Measurements from ENCODE around the gene MSH4. TPM values are rescaled to one million over a fixed set of nuclear protein-coding genes. Genes with fewer than 3 reads are reported as not detected.
"Not testable (repeated sequence)": the region's sequence is repeated elsewhere in the genome, so short reads cannot be mapped to it uniquely, and the experiment has no call there.

The MSH4 gene
- total RNA-seq (under 1 TPM; 0.43 to 0.76 (median 0.59) TPM), polyA plus RNA-seq (0.16 TPM)
- long read RNA-seq, donor 1, partial matches to known transcripts: 0 of 1 reads
- long read RNA-seq, donor 1, other reads (novel, unspliced or antisense): 1 of 1 reads
- long read RNA-seq, donor 2: 0 reads
- long read RNA-seq, donor 3, partial matches to known transcripts: 1 of 6 reads
- long read RNA-seq, donor 3, other reads (novel, unspliced or antisense): 5 of 6 reads
- long read RNA-seq, donor 4: 0 reads

GRCh38 chr1:75796376-75797272 lies at the start of gene MSH4:
Gene MSH4 (plus strand): TSS chr1:75796882. CDS start chr1:75796986, 104 bp downstream.
- intact Hi-C loops (cut with DNase I): no loop called here
- WGBS: 86% methylated on average over 34 of the region's 34 CpGs
- H3K4me3 ChIP-seq (ENCODE audit: low read length): no peak within 1 kb of the TSS
- no peaks in the 10 kb centered on the region for H3K4me1 ChIP-seq (ENCODE audit: control insufficient read depth, insufficient read depth, low read length)
- peak in 2 of 3 donors; percentile 57 to 58 for DNase-seq
- H3K27ac ChIP-seq (ENCODE audit: low read length): no peak within 1 kb of the TSS
- ATAC-seq: peak; percentile 41 to 50
- no peaks in the 10 kb centered on the region for H3K9me3 ChIP-seq (ENCODE audit: control insufficient read depth, low read length)
- H3K27me3 ChIP-seq (ENCODE audit: control insufficient read depth, insufficient read depth): no peaks in the 10 kb centered on the region

DNA sequence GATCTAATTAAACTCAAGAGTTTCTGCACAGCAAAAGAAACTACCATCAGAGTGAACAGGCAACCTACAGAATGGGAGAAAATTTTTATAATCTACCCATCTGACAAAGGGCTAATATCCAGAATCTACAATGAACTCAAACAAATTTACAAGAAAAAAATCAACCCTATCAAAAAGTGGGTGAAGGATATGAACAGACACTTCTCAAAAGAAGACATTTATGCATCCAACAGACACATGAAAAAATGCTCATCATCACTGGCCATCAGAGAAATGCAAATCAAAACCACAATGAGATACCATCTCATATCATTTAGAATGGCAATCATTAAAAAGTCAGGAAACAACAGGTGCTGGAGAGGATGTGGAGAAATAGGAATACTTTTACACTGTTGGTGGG lies 39.5 kb upstream of the MSH4 start:
- H3K4me3 ChIP-seq (ENCODE audit: low read length); H3K27ac ChIP-seq (ENCODE audit: low read length); H3K27me3 ChIP-seq (ENCODE audit: control insufficient read depth, insufficient read depth); DNase-seq; H3K4me1 ChIP-seq (ENCODE audit: control insufficient read depth, insufficient read depth, low read length); intact Hi-C loops (cut with DNase I); ATAC-seq; H3K9me3 ChIP-seq (ENCODE audit: control insufficient read depth, low read length): not testable (repeated sequence)

DNA sequence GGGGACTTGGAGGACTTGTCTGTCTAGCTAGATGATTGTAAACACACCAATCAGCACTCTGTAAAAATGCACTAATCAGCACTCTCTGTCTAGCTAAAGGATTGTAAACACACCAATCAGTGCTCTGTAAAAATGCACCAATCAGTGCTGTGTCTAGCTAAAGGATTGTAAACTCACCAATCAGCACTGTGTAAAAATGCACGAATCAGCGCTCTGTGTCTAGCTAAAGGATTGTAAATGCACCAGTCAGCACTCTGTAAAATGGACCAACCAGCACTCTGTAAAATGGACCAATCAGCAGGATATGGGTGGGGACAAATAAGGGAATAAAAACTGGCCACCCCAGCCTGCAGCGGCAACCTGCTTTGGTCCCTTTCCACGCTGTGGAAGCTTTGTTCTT lies 38.1 kb upstream of the MSH4 start:
- H3K27ac ChIP-seq (ENCODE audit: low read length); H3K27me3 ChIP-seq (ENCODE audit: control insufficient read depth, insufficient read depth); ATAC-seq; H3K4me3 ChIP-seq (ENCODE audit: low read length); intact Hi-C loops (cut with DNase I); H3K9me3 ChIP-seq (ENCODE audit: control insufficient read depth, low read length); H3K4me1 ChIP-seq (ENCODE audit: control insufficient read depth, insufficient read depth, low read length); DNase-seq: not testable (repeated sequence)
- WGBS: over 99% methylated on average over 4 of the region's 4 CpGs

- DNase-seq (no peak), ATAC-seq (no peak)
- 73% methylated on average over 1 of the region's 1 CpG for WGBS
- H3K27ac ChIP-seq (ENCODE audit: low read length): no peak overlapping the region
- no peaks in the 10 kb centered on the region for H3K4me1 ChIP-seq (ENCODE audit: control insufficient read depth, insufficient read depth, low read length)
- H3K4me3 ChIP-seq (ENCODE audit: low read length): no peak overlapping the region
- H3K9me3 ChIP-seq (ENCODE audit: control insufficient read depth, low read length): no peaks in the 10 kb centered on the region
- intact Hi-C loops (cut with DNase I): no loop called here
- no peaks in the 10 kb centered on the region for H3K27me3 ChIP-seq (ENCODE audit: control insufficient read depth, insufficient read depth)
Measured at GRCh38 chr1:75764057-75764655, 32.5 kb upstream of the MSH4 start.

DNA sequence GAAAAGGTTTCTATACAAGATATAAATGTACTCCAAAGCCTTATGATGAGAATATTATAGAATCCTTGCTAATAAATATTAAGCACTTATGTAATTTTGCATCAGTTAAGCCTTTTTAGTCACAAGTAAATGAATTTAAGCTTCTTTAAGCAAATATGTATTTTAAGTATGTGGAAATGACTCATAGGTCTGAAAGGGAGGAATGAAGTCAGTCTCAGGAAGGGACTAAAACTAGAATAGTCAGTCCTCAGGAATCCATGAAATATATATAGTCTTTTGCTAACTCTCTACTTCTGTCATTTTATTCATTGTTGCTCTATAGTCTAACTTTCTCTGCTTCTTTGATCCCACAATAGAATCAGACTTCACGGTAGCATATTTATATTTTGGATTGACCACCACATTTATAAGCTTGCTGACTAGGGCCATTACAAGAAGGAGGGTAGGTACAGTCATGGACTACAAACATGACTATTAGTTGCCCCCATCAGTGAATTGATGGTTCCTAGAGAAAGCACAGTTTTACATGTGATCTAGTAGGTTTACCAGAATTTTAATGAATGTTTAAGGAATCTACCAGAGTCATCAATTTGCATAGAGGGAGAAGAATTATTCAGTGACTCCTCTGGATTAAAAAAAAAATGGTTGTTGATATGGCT lies 30.9 kb upstream of the MSH4 start:
- intact Hi-C loops (cut with DNase I): no loop called here
- Histone ChIP-seq H3K9me3 (ENCODE audit: control insufficient read depth, low read length) (no peaks in the 10 kb centered on the region), H3K4me1 (ENCODE audit: control insufficient read depth, insufficient read depth, low read length) (no peaks in the 10 kb centered on the region), H3K27me3 (ENCODE audit: control insufficient read depth, insufficient read depth) (no peaks in the 10 kb centered on the region), H3K4me3 (ENCODE audit: low read length) (no peak overlapping the region), H3K27ac (ENCODE audit: low read length) (no peak overlapping the region)
- DNase-seq: no peak
- ATAC-seq: no peak
- 79% methylated on average over 1 of the region's 1 CpG for WGBS

- H3K27me3 ChIP-seq (ENCODE audit: control insufficient read depth, insufficient read depth): no peaks in the 10 kb centered on the region
- no peak overlapping the region for H3K27ac ChIP-seq (ENCODE audit: low read length)
- no peak for DNase-seq
- WGBS: 89% methylated on average over 1 of the region's 1 CpG
- H3K4me3 ChIP-seq (ENCODE audit: low read length): no peak overlapping the region
- no peaks in the 10 kb centered on the region for H3K4me1 ChIP-seq (ENCODE audit: control insufficient read depth, insufficient read depth, low read length)
- intact Hi-C loops (cut with DNase I): no loop called here
- H3K9me3 ChIP-seq (ENCODE audit: control insufficient read depth, low read length): no peaks in the 10 kb centered on the region
- no peak for ATAC-seq
Measured at GRCh38 chr1:75768016-75768415, 28.7 kb upstream of the MSH4 start.

DNA sequence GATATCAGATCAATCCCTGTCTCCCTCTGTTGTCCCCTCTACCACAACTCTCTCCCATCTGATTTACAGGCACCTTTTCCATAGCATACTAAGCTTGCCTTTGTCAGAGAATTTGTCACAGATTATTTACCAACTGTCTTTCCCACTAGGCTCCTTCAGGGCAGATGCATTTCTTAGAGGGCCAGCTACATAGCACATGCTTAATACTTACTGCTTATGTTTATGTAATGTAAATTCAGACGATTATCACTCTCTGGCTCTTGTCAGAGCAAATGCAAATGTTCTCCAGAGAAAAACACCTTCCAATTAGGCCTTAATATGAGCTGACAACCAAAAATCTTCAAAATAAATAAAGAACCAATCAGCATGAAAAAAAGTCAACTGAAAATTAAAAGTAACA lies 25.9 kb upstream of the MSH4 start:
- no peak for ATAC-seq
- Histone ChIP-seq H3K27ac (ENCODE audit: low read length) (no peak overlapping the region), H3K4me1 (ENCODE audit: control insufficient read depth, insufficient read depth, low read length) (no peaks in the 10 kb centered on the region), H3K9me3 (ENCODE audit: control insufficient read depth, low read length) (no peaks in the 10 kb centered on the region), H3K27me3 (ENCODE audit: control insufficient read depth, insufficient read depth) (no peaks in the 10 kb centered on the region), H3K4me3 (ENCODE audit: low read length) (no peak overlapping the region)
- intact Hi-C loops (cut with DNase I): no loop called here
- no peak for DNase-seq
- WGBS: 72% methylated on average over 1 of the region's 1 CpG

- Histone ChIP-seq H3K9me3 (ENCODE audit: control insufficient read depth, low read length) (no peaks in the 10 kb centered on the region), H3K27ac (ENCODE audit: low read length) (no peak overlapping the region), H3K27me3 (ENCODE audit: control insufficient read depth, insufficient read depth) (no peaks in the 10 kb centered on the region), H3K4me1 (ENCODE audit: control insufficient read depth, insufficient read depth, low read length) (no peaks in the 10 kb centered on the region), H3K4me3 (ENCODE audit: low read length) (no peak overlapping the region)
- ATAC-seq (no peak), DNase-seq (no peak)
- WGBS: 76% methylated on average over 3 of the region's 3 CpGs
- intact Hi-C loops (cut with DNase I): no loop called here
Measured at GRCh38 chr1:75771978-75772377, 24.7 kb upstream of the MSH4 start.

- not testable (repeated sequence) for H3K27me3 ChIP-seq (ENCODE audit: control insufficient read depth, insufficient read depth)
- WGBS: 97% methylated on average over 4 of the region's 4 CpGs
Measured at GRCh38 chr1:75777812-75778211, 18.9 kb upstream of the MSH4 start.

GRCh38 chr1:75778694-75779093 lies 18.0 kb upstream of the MSH4 start:
- H3K4me3 ChIP-seq (ENCODE audit: low read length); H3K27ac ChIP-seq (ENCODE audit: low read length); DNase-seq; H3K9me3 ChIP-seq (ENCODE audit: control insufficient read depth, low read length); H3K4me1 ChIP-seq (ENCODE audit: control insufficient read depth, insufficient read depth, low read length); ATAC-seq; intact Hi-C loops (cut with DNase I); H3K27me3 ChIP-seq (ENCODE audit: control insufficient read depth, insufficient read depth): not testable (repeated sequence)
- 92% methylated on average over 5 of the region's 5 CpGs for WGBS

More at GRCh38 chr1:75777812-75778211, 18.9 kb upstream of the MSH4 start:
- H3K4me3 ChIP-seq (ENCODE audit: low read length); DNase-seq; intact Hi-C loops (cut with DNase I); ATAC-seq; H3K27ac ChIP-seq (ENCODE audit: low read length); H3K9me3 ChIP-seq (ENCODE audit: control insufficient read depth, low read length); H3K4me1 ChIP-seq (ENCODE audit: control insufficient read depth, insufficient read depth, low read length): not testable (repeated sequence)

DNA sequence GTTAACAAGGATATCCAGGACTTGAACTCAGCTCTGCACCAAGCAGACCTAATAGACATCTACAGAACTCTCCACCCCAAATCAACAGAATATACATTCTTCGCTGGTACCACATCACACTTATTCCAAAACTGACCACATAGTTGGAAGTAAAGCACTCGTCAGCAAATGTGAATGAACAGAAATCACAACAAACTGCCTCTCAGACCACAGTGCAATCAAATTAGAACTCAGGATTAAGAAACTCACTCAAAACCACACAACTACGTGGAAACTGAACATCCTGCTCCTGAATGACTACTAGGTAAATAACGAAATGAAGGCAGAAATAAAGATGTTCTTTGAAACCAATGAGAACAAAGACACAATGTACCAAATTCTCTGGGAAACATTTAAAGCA lies 16.5 kb upstream of the MSH4 start:
- H3K4me3 ChIP-seq (ENCODE audit: low read length); H3K4me1 ChIP-seq (ENCODE audit: control insufficient read depth, insufficient read depth, low read length); intact Hi-C loops (cut with DNase I); H3K9me3 ChIP-seq (ENCODE audit: control insufficient read depth, low read length); DNase-seq; ATAC-seq; H3K27ac ChIP-seq (ENCODE audit: low read length); H3K27me3 ChIP-seq (ENCODE audit: control insufficient read depth, insufficient read depth): not testable (repeated sequence)
- WGBS: 78% methylated on average over 4 of the region's 4 CpGs

Measured in right cardiac atrium (tissue), 5 donors.